Activated CD8-positive, alpha-beta memory T cell treated with anti-CD3 and anti-CD28 coated beads for 1 hour (primary cell): ENCODE results near the gene NEU3.
A peak's percentile ranks its signal among the peaks of the same experiment; 100 is the strongest.
"Not testable (repeated sequence)": the region's sequence is repeated elsewhere in the genome, so short reads cannot be mapped to it uniquely, and the experiment has no call there.

Source experiments
- DNase-seq, 2 donors: peaks; one replicate each; pipeline ENCODE4 v3.0.0-alpha.2; 2020; ENCODE audit warnings: low read depth in 1 of 2; ENCODE audit errors: extremely low read depth in 1 of 2

NEU3 gene, protein sequence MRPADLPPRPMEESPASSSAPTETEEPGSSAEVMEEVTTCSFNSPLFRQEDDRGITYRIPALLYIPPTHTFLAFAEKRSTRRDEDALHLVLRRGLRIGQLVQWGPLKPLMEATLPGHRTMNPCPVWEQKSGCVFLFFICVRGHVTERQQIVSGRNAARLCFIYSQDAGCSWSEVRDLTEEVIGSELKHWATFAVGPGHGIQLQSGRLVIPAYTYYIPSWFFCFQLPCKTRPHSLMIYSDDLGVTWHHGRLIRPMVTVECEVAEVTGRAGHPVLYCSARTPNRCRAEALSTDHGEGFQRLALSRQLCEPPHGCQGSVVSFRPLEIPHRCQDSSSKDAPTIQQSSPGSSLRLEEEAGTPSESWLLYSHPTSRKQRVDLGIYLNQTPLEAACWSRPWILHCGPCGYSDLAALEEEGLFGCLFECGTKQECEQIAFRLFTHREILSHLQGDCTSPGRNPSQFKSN

DNA sequence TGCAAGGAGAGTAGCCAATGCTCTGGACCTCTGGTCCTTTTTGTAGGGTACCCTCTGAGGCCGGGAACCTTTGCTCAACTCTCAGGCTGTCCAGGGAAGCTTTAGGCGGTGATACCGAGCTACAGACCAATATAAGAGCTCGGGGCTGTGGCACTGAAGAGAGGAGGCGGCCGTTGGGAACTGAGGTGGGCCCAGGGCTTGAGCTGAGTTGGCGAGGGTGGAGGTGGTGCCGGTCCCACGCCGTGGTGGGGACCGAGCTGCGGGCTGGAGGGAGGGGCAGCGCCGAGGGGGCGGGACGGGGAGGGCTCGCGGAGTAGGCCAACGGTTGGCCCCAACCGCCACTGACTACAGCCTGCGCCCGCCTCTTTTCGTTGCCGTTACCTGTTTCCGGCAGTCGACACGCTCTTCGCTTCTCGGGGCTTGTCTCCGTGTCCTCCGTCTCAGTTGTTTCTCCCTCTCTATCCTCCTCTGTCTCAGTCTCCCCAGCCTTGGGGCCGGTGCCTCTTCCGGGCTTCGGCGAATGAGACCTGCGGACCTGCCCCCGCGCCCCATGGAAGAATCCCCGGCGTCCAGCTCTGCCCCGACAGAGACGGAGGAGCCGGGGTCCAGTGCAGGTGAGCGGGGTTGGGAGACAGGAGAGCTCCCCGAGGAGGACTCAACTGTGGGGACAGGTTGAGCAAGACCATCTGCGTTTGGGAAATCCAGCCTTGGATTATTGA is at the start of gene NEU3:
TSS of gene NEU3 (plus strand) at position 393 of the 719 bp plus-strand sequence. CDS start at position 521, 128 bp downstream.
- peak; percentile 60 to 79 for DNase-seq

DNA sequence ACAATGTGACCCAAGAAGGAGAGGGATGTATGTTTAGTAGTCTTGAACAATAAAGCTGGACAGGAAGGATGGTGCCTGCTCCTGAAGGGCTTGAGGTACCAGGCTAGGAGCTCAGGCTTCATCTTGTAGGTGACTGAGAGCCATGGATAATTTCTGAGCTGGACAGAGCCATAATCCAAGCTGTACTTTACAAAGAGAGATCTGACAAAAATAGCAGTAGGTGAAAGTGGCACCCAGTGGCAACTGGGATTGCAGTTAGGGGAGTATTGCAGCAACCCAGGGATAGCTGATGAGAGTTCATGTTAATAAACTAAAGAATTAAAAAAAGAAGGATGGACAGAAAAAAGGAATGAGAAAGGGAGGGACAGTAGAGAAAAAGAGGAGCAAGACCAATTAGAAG is 47.2 kb upstream of the NEU3 start:
- no peak for DNase-seq

DNA sequence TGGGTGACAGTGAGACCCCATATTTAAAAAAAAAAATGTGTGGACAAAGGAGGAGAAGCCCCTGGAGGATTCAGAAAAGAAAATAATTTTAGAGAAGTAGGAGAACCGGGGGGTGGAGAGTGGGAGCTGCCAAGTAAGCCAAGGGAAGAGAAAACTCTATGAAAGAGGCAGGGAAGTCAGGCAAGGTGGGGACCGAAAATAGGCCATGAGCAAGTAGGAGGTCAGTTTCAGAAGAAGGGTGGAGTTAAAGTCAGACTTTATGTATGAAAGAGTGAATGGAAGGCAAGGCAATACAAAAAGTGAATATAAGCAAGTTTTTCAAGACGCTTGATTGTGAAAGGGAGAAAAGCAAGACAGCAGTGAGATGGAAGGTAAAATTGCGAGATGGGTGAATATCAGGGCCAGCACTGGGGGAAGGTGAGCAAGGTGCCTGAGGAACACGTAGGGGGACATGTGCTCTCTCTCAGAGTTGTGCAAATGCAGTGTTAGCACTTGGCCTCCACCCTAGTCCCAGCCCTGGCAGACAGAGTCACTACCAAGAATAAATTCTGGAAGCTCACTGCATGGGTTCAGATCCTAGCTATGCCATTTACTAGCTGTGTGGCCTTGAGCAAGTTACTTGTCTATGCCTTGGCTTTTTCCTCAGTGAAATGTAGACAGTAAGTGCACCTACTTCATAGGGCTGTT is 46.5 kb upstream of the NEU3 start:
- no peak for DNase-seq

DNA sequence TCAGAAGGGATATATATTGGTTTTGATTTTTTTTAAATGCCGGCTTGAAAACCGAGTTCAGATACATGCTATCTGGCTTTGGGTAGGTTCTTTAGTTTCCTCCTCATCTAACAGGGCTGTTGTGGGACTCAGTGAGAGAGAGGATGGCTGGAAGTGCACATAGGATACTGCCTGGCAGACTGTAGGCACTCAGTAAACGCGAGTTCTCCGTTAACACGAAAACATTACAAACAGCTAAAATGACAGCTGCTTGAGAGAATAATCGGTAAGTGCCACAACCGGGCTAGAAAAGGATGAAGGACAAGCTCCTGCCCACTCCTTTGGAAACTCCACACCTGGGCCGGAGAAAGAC is 40.2 kb upstream of the NEU3 start:
- no peak for DNase-seq

DNA sequence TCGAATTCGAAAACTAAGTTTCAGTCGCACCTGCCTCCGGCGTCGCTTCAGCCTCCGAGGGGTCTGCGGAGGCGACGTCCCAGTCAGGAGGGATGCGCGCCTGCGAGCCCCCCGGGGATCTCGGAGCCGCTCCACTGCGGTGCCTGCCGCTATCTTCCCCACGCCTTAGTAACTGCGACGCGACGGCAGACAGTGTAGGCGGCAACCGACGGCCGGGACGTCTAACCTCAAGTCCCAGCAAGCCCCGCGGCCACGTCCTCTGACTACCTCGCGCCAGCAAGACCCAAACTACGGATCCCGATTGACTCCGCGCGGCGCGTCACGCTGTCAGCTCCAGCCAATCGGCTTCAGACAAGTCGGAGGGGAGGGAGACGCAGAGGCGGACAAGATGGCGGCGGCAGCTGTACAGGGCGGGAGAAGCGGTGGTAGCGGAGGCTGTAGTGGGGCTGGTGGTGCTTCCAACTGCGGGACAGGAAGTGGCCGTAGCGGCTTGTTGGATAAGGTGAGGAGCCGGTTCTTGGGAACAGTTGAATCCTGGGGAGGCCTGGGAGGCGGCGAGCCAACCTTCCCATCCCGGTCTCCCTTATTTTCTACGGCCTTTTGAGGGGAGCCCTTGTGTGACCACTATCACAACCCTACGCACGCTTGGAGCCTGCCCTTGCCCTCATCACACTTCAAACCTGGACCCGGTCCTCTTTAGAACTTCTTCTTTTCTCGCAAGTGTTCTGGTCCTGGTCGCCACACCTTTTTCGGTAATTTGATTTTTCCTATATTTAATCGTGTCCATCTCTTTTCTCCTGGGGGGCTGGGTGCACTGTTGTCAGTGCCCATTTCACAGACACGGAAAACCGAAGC is 39.6 kb upstream of the NEU3 start, which contains the start of the genes SPCS2 and XRRA1:
TSS of gene SPCS2 (plus strand) at position 369 of the 855 bp plus-strand sequence. CDS start at position 389, 20 bp downstream.
TSS of gene XRRA1 (minus strand) at position 194 of the 855 bp plus-strand sequence. CDS start 8,213 bp downstream, outside the sequence.
- peak; percentile 94 to 97 for DNase-seq

GRCh38 chr11:74949753-74950137 is 39.0 kb upstream of the NEU3 start:
- no peak for DNase-seq

DNA sequence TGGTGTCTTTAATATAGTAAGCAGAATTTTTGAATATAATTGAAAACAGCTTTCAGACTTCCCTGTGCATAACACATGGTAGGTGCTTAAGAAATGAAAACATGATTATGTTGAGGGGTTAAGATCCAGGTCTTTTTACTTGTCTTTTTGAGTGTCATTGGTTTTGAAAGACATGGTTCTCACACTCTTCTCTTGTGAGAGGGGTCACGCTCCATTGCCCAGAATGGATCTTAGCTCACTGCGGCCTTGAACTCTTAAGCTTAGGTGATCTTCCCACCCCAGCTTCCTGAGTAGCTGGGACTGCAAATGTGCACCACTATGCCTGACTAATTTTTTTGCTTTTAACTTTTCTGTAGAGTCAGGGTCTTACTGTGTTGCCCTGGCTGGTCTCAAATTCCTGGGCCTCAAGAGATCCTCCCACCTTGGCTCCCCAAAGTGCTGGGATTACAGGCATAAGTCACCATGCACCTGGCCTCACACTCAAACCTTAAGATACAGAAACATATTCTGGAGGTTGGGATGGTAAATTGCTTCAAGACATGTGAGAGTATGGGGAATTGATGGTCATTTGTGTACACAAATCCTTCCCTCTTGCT is 38.3 kb upstream of the NEU3 start:
- no peak for DNase-seq

GRCh38 chr11:74951226-74951625 is 37.5 kb upstream of the NEU3 start:
- DNase-seq = no peak

DNA sequence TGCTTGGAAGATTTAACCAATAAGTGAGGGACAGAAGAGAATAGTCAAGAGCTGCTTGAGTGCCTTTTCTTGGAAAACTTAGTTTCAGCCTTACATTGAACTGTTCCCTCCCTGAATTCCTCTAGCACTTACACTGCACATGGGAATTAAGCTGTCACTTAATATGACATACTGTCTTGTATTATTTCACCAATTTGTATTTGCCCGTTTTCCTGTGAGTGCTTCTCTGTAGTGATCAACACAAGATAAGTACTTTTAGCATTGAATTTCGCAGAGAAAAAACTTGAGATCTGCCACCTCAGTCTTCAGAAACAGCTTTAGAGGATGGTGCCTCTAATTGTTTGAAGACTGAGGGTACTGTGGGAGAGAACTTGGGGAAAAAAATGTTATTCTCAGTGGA is 36.0 kb upstream of the NEU3 start:
- no peak for DNase-seq

GRCh38 chr11:74953451-74953850 is 35.3 kb upstream of the NEU3 start:
- no peak for DNase-seq

DNA sequence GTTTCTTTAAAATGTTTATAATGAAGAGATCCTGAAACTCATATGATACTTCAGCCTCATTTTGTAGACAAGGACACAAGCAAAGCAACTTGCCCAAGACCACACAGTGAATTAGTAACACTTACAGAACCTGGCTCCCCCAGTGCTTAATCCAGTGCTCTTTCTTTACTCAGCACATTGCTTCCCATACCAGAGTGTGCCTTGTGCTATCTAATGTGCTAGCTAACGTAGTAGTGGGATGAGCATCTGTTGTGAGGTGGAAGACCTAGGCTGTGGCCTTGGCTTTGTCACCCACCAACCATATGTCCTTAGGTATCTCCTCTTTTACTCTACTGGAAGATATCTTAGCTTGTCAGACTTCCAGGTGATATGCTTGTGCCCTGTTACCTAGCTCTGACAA is 34.5 kb upstream of the NEU3 start:
- no peak for DNase-seq

GRCh38 chr11:74956397-74957015 is 32.2 kb upstream of the NEU3 start:
- DNase-seq = no peak

DNA sequence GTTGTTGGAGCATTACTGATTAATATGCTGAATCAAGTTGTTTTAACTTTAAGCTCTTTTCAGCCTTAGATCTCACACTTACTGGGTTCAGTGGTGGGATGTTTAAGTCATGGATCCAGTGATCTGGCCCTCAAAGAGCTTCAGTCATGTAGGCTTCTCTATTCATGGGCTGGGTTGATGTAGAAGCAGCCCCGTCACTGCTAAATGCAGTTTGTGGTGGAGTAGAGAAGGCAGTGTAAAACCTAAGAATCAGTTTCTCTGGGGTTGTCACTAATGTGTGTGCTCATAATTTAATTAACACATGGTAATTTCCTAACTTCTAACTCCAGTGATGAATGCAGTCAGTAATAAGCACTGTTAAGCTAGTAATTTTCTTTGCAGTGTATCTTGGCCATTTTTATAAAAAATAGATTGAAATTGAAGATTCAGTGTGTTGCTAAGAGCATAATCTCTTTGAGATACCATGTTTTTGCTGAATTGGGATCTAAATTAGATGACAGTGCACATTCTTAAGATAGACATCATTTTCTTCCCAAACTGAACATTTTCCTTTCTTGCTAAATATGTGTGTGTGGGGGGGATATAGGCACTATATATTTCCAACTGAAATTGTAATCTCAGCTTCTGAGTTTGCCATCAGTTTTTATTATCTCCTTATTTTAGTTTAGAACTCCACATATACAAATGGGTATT is 30.6 kb upstream of the NEU3 start:
- no peak for DNase-seq

DNA sequence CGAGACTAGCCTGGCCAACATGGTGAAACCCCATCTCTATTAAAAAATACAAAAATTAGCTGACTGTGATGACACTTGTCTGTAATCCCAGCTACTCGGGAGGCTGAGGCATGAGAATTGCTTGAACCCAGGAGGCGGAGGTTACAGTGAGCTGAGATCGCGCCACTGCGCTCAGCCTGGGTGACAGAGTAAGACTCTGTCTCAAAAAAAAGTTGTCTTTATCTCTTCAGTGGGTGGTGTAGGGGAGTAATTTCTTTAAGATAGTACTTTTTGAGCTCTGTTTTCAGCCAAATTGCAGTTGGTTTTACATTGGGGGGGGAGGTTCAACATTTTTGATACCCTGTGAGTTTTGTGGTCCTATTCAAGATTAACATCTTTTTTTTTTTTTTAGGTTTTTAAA is 28.6 kb upstream of the NEU3 start:
- DNase-seq = not testable (repeated sequence)

DNA sequence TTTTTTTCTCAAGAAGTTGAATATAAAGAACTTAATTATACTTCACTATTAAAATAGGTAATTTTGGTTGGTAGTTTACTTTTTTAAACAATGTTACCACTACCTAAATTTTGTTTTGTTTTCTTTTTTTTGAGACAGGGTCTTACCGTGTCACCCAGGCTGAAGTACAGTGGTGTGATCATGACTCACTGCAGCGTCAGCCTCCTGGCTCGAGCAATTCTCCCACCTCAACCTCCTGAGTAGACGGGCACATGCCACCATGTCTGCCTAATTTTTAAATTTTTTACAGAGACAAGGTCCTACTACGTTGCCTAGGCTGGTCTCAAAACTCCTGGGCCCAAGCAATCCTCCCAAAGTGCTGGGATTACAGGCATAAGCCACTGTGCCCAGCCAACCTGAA is 22.1 kb upstream of the NEU3 start:
- DNase-seq = no peak

DNA sequence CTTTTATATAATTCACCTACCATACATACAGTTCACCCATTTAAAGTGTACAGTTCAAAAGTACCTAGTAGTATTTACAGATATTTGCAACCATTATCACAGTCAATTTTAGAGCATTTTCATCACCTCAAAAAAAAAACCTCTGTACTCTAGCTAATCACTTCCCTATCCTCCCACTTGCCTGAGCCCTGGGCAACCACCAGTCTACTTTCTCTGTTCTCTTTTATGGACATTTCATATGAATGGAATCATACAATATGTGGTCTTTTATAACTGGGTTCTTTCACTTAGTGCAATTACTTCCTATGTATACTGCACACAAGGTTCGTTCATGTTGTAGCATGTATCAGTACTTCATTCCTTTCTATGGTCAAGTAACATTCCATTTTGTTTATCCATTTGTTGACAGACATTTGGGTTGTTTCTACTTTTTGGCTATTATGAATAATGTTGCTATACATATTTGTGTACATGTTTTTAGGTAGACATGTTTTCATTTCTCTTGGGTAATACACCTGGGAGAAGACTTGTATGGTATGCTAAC is 17.8 kb upstream of the NEU3 start:
- no peak for DNase-seq

- no peak for DNase-seq
These were observed 17.3 kb upstream of the NEU3 start for GRCh38 chr11:74971424-74971823.

DNA sequence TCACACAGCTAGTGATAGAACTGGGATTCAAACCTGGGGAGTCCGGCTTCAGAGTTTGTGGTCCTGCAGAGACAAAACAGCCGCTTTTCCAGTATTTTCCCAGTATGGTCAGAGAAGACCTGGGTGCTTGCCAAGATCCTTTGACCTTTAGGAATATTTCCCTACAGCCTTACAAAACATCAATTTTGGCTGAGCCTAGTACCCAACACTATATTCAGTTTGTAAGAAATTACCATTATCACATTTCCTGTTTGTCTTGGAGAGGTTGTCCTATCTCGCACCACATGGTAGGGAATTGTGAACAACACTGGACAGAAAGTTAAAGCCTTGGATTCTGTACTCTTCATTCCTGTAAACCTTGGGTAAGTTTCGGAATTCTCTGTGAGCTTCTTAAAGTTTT is 10.7 kb upstream of the NEU3 start:
- DNase-seq = no peak

DNA sequence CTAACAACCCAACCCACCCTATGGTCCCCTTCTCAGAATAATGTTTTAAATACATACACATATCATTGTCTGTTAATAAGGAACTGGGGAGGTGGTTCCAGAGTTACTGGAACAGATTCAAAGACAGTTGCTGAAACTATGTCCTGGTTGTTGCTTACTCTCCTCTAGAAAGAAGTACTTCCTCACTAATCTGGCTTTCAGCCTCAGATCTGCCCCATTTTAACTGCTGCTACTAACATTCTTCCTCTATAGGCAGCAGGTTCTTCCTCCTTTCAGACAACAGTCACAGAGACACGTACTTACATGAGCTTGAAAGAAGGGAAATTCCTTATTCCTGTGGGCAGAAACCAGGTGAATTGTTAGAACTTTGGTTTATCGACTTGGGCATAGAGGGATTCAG is 8.1 kb upstream of the NEU3 start:
- no peak for DNase-seq
